HepG2 (cell line): Measurements from ENCODE around the gene SUN5. TPM values are rescaled to one million over a fixed set of nuclear protein-coding genes. Genes with fewer than 3 reads are reported as not detected.

Experiments used
- CHD4 ChIP-seq: fragments of 200-600 bp; sonication (generic); IDR thresholded peaks from 2 replicates; pipeline ENCODE4 v1.7.0; 2017; ENCODE audit warnings: mild to moderate bottlenecking, low read length, borderline replicate concordance
- FOXA1 ChIP-seq, 2 experiments: fragments of 450-650 bp in 1 of 2; sonication (generic) in 1 of 2; formaldehyde crosslinking in 1 of 2; IDR thresholded peaks; 2 replicates each; pipeline versions ENCODE4 v1.4.0 to v1.6.1; 2016 to 2020; ENCODE audit warnings: missing genetic modification reagents in 1 of 2
- KIAA2018 ChIP-seq: sonication (generic); formaldehyde crosslinking; IDR thresholded peaks from 2 replicates; pipeline ENCODE4 v1.5.0; 2020; ENCODE audit warnings: mild to moderate bottlenecking, missing genetic modification reagents, borderline replicate concordance
- MTERF4 ChIP-seq: sonication (generic); formaldehyde crosslinking; IDR thresholded peaks from 2 replicates; pipeline ENCODE4 v1.8.0; 2023; ENCODE audit warnings: mild to moderate bottlenecking, missing genetic modification reagents
- RARG ChIP-seq: sonication (generic); formaldehyde crosslinking; IDR thresholded peaks from 2 replicates; pipeline ENCODE4 v1.4.0; 2020; ENCODE audit warnings: low read depth, mild to moderate bottlenecking, missing genetic modification reagents
- RXRA ChIP-seq: sonication (generic); formaldehyde crosslinking; IDR thresholded peaks from 2 replicates; pipeline ENCODE4 v1.5.1; 2020; ENCODE audit warnings: missing genetic modification reagents
- SCMH1 ChIP-seq: sonication (generic); formaldehyde crosslinking; IDR thresholded peaks from 2 replicates; pipeline ENCODE4 v1.9.0; 2021; ENCODE audit warnings: missing genetic modification reagents, mild to moderate bottlenecking, borderline replicate concordance
- ZBTB40 ChIP-seq, 2 experiments: fragments of 450-650 bp in 1 of 2; sonication (generic) in 1 of 2; formaldehyde crosslinking in 1 of 2; IDR thresholded peaks; 2 replicates each; pipeline versions ENCODE4 v1.6.1 to v1.8.0; 2016 to 2022; ENCODE audit warnings: antibody characterized with exemption in 1 of 2, mild to moderate bottlenecking in 1 of 2, missing genetic modification reagents in 1 of 2
- ZKSCAN8 ChIP-seq: IDR thresholded peaks from 2 replicates; pipeline ENCODE4 v1.6.1; 2016; ENCODE audit warnings: borderline replicate concordance, missing genetic modification reagents, missing compliant biosample characterization
- ZNF24 ChIP-seq: fragments of 450-650 bp; IDR thresholded peaks from 2 replicates; pipeline ENCODE4 v1.6.1; 2017; ENCODE audit warnings: antibody characterized with exemption, mild to moderate bottlenecking
- ZNF674 ChIP-seq: sonication (generic); formaldehyde crosslinking; IDR thresholded peaks from 2 replicates; pipeline ENCODE4 v1.5.0; 2020; ENCODE audit warnings: low read depth, mild to moderate bottlenecking, missing genetic modification reagents
- polyA plus RNA-seq, 8 experiments: library from polyadenylated mRNA; depleted of rRNA in 3 of 8; stranded (reverse) in 7 of 8; unstranded in 1 of 8; fragments of >200 nt; fragmentation: Illumina TruSeq in 4 of 8; extraction: Trizol in 4 of 8; gene quantifications; 2 replicates each; pipeline versions ENCODE4 v1.2.1 to v1.2.3, GENCODE V29; 2011 to 2016; ENCODE audit warnings: low read depth in 4 of 8, missing spikeins in 1 of 8, mixed read lengths in 1 of 8; ENCODE audit not compliant: insufficient read depth in 1 of 8
- total RNA-seq, 5 experiments: library from RNA; depleted of rRNA; stranded (reverse); fragments of >200 nt; fragmentation: Illumina TruSeq; extraction: Trizol; gene quantifications; 2 replicates each; pipeline ENCODE4 v1.2.3, GENCODE V29; 2016; ENCODE audit warnings: low read depth in 1 of 5

The SUN5 gene
- total and polyA plus RNA-seq, 2 of the 13 experiments (the other 11 are each of a cell fraction or from before 2014, with no cell fraction given), result not detected

GRCh38 chr20:33028875-33029274 lies 24.6 kb upstream of the SUN5 start (continued):
- no peak for TF ChIP-seq SCMH1 (CRISPR knock-in tag)
- TF ChIP-seq ZNF674 (CRISPR knock-in tag), result no peak
- no peak for TF ChIP-seq FOXA1 (IDR thresholded peaks at IDR 0.05)
- peak; percentile 41; the same call in 1 of the 2 replicates for TF ChIP-seq FOXA1 (CRISPR knock-in tag; IDR thresholded peaks at IDR 0.05)
- peak; percentile 65; the same call in 1 of the 2 replicates for TF ChIP-seq ZKSCAN8 (CRISPR knock-in tag)
- no peak for TF ChIP-seq RARG
- no peak for TF ChIP-seq CHD4
- no peak for TF ChIP-seq ZBTB40 (IDR thresholded peaks at IDR 0.05)
- TF ChIP-seq ZBTB40 (CRISPR knock-in tag; IDR thresholded peaks at IDR 0.05), result no peak
- TF ChIP-seq MTERF4 (CRISPR knock-in tag), result no peak
- no peak for TF ChIP-seq RXRA (CRISPR knock-in tag)
- TF ChIP-seq KIAA2018, result no peak
- TF ChIP-seq ZNF24, result 0 out of 2 replicates have a peak, but pooled peaks have one; percentile 10
